Measurements from ENCODE around the gene B3GAT3.
"Not testable (repeated sequence)": the region's sequence is repeated elsewhere in the genome, so short reads cannot be mapped to it uniquely, and the experiment has no call there.

The B3GAT3 gene

DNA sequence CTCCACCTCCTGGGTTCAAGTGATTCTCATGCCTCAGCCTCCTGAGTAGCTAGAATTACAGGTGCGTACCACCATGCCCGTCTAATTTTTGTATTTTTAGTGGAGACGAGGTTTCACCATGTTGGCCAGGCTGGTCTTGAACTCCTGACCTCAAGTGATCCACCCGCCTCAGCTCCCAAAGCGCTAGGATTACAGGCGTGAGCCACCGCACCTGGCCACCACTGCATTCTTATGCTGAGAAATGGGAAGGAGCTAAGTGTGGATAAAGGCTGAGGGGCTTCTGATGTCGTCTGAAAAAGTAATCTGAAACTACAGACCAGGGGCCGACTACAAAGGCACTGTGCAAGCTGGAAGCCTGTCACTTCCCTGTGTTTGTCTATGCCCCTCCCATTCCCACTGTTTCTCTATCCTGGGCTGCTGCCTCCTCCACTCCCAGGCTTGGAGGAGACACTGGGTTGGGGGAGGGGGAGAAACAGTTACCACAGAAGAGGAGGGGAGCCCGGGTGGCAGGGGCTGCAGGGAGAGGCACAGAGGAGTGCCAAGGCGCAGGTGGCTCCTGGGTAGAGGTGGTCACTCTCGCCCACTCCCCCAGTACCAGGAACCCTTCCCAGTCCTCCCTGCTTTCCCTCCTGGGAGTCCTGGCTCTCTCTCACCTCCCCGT is 17.2 kb downstream of the B3GAT3 start:
- no peak for DNase-seq (ENCODE audit: extremely low read depth in 1 of 2, low read depth in 1 of 2)

DNA sequence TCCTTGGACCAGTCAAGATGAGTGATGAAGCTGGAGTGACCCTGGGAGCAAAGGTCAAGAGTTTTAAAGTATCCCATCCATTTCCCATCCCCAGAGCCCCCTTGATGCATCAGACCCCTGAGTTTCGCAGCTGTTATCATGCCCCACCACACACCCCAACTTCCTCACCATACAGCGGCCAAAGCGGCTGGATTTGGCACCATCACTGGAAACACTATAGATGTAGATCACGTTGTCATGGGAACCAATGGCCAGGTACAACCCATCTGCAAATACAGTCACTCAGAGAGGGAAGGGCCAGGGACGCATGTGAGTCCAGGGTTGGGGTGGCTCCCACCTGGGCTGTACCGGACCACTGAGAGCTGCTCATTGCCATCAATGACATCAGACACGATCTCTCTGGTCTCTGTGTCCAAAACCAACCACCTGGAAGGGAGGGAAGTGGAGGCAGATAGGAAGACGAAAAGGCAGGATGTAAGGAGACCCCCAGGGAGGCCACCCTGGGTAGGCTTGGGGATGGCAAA is 17.9 kb downstream of the B3GAT3 start:
- no peak for DNase-seq (ENCODE audit: extremely low read depth in 1 of 2, low read depth in 1 of 2)

DNA sequence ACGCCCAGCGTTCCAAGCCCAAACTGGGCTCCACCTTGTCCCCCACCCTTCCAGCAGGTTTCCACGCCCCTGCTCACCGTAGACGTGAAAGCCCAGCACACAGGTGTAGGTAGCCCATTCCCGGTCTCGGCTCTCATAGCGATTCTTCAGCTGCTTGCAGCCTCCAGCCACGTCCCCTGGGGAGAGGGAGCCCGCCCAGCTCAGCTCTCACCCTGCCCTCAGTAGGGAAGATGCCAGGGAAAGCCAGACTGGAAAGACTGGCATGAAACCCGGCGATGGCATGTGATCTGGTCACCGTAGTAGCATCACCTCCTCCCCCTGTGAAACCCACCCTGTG is 18.7 kb downstream of the B3GAT3 start:
- no peak for DNase-seq (ENCODE audit: extremely low read depth in 1 of 2, low read depth in 1 of 2)

DNA sequence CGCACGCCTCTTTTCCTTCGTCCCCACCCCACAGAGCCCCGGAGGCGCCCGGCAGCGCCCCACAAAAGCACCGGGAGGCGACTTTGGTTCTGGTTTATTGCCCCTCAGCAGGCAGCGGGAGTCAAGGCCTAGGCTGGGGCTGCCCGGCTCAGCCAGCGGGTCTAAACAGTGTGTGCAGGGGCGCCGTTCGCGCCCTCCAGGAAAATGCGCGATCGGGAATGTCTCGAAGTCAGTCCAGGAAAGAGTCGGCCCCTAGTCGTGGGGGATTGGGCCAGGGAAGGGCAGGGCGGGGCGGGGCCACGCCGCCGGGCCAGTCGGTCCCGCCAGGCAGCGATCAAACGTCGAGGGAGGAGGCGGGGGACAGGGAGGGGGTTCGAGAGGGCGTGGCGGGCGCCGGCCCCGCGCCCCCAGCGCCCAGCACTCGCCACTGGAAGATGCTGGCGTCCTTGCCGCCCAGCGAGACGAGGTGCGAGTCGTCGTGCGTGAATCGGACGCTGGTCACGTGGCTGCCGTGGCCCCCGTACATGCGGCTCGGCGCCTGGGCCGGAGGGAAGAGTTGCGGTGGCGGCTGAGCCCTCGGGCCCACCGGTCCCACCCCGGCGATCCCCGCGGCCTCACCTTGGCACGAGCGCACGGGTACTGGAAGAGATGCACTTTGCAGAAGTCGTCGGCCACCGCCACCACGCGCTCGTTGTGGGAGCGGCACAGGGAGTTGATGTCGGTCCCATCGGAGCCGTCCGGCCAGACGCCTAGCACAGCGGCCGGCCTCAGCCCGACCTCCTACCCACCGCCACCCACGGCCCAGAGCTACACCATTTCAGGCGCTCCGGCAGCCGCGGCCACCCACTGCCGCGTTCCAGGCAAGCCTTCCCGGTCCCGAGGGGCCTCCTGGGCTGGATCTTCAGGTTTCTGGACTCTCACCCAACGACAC is 19.4 kb downstream of the B3GAT3 start:
- no peak for DNase-seq (ENCODE audit: extremely low read depth in 1 of 2, low read depth in 1 of 2)

DNA sequence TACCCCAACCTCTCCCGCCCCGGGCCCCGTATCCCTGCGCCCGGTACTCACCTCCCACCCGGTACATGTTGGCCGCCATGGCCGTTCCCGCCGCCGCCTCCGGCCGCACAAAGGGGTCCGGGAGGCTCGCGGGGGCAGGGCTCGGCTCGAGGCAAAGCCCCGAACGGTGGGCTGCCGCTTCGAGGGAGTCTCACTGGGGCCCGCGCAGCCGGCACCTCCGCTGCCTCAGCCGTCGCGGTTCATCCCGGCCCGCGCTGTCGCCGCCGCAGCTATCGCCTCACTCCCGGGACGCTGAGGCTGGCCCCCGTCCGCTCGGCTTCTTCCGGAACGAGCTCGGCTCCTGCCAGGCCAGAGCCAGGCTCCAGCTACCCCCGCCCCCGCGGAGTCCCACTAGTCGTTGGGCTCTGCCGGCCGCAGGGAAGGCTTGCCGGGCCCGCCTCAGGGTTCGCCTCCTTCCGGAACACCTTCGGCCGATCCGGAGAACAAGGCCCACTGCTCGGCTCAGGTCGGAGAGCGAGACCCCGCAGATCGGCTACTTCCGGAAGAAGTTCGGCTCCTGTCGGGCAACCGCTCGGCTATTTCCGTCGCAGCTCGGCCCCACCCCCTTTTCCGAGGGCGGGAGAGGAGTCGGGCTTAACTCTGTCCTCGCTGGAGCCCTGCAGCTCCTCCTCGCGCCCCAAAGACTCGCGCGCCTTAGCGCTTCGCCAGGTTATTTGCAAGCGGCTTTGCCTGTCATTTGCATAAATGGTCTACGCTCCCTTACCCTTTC is 20.2 kb downstream of the B3GAT3 start, which contains the start of gene MTA2:
Gene MTA2 (minus strand): TSS at position 494 of the 769 bp plus-strand sequence. CDS start 415 bp downstream, at position 79.
- DNase-seq (ENCODE audit: extremely low read depth in 1 of 2, low read depth in 1 of 2): peak; percentile 98

DNA sequence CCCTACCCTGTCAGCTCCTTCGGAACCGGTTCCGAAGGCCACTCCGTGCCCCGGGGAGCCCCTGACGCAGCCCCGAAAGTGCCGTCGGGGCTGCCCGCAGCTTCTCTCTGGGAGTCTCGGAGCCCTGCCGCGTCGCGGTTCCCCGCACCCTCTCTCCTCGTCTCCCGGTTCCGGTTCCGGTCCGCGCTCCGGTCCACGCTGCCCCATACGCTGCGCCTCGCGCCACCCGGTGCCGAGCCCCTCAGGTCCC is 20.7 kb downstream of the B3GAT3 start:
- DNase-seq (ENCODE audit: extremely low read depth in 1 of 2, low read depth in 1 of 2): no peak

DNA sequence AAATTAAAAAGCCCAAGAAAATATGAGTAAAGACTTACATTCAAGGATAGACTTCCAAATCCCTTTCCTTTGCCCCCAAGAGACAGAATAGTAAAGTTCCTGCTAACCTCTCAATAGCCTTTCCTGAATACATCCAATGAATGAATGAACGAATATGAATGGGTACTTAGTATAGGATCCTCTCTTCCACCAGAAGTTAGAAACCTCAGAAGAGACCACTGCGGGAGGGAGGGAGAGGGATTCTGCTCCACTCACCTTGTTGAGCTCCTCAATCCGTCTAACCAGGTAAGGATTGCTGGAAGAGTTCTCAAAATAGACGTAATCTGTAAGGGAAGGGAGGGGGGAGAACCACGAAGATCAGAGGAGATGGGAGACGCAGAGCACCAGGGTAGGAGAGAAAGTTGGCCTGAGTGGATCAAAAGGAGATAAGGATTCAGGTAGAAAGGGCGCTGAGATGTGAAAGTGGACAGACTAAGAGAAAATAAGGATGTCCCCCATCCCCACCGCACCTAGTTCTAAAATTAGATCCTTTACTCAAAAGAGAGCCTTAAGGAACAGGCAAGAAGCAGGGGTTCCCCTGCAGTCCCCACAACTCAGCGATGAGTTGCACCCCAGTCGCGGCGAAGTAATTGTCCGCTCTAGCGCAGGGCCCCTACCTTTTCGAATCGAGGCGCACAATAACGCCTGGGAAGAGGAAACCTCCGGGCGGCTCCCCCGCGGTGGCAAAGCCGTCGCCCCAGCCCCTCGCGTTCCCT is 21.2 kb downstream of the B3GAT3 start:
- no peak for DNase-seq (ENCODE audit: extremely low read depth in 1 of 2, low read depth in 1 of 2)

DNA sequence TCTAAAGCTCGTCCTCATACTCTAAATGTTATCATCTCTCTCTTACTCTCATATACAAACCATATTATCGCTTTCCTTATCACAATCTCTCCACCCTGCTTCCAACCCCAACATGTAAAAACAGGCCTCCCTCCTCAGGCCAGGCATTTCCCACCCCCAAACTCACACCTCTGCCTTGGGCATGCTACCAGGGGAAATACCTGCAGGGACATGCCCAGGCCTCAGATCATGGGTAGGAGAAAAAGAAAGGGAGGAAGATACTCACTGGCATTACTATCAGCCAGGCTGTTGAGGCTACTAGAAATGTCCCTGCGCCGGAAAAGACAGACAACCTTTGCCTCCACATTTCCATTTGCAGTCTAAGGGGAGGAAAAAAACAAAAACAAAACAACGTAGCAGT is 21.9 kb downstream of the B3GAT3 start:
- no peak for DNase-seq (ENCODE audit: extremely low read depth in 1 of 2, low read depth in 1 of 2)

DNA sequence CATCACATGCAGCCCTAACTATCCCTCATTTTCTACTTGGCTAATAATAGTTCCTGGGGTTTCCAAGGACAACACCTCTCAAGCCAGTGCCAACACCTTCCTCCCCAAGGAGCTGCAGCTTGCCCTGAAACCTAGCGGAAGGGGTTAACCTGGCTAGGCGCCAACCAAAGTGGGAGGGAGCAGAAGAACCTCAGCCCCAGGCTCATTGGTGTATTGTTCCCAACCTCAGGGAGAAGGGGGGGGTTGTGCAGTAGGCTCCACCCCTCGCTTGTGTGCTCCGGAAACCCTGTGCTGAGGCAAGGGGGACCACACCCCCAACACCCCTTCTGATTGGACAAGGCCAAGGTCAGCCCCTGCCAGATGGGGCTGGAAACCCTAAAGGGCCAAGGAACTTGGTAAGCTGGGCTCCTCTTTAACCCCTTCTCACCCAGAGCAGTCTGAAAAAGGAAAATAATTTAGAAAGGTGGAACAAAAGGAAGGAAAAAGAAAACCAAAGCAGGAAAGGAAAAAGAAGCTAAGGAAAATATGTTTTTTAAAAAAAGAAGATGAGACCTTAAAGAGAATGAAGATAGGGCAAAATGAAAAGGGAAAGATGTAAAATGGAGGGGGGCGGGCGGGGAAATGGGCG is 22.6 kb downstream of the B3GAT3 start:
- peak; percentile 86 to 91 for DNase-seq (ENCODE audit: extremely low read depth in 1 of 2, low read depth in 1 of 2)

DNA sequence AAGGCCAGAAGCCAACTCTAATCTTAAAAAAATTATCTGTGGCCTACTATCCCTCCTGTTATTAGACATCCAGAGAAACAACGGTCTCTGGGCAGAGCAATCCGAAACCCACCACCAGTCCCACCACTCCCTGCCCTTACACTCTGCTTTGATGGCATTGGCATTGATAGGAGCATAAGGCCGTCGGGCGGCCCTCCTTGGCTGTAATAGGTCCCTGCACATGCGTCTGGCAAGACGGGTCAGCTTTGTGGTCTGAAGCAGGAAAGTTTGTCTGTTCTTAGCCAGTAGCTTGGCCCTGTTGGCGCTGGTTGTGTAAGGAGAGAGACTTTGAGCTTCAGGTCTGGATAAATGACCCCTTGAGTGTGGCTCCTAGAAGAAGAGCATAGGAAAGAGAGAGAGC is 26.7 kb downstream of the B3GAT3 start:
- no peak for DNase-seq (ENCODE audit: extremely low read depth in 1 of 2, low read depth in 1 of 2)

DNA sequence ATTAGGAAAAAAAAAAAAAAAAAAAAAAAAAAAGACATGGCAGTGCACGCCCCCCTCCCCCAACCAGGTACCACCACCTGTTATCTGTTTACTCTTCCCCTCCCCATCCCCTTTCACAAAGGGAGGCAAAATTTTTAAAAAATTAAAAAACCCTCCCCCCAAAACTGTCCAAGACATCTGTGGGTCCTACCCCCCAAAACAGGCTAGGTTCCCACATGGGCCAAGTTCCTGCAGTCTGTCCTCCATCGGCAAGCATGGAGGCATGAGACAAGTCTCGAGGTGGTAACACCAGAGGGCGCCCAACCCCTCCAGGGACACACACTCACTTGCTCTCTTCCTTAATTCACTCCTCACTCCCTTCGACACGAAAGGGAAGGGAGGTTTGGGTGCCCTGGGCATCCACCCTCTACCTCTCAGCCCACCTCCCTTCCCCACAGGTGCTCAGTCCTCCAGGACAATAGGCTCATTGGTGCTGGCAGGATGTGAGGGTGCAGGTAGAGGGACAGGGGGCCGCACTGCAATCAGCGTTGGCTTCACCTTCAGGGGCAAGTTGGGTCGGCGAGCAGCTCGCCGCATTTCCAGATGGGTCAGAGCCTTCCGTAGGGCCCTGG is 28.2 kb downstream of the B3GAT3 start:
- DNase-seq (ENCODE audit: extremely low read depth in 1 of 2, low read depth in 1 of 2): peak in 1 of 2 donors; percentile 64

DNA sequence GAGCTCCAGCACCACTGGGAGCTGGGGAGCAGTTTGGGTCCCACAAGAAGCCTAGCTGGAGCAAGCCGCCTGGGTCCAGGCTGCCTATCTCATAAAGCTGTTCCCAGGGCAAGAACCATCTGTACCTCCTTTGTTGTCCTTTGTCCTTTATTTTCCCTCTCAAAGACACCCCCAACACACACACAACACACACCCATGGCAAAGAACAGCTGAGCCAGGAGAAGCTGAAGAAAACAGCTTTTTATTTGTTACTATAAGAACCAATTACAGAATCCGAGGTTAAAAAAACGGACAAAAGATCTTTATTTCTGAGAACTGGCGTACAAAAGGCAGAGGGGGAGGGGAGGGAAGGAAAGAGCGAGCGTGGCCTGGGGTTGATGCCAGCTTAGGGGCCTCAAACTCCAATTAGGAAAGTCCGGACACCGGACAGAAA is 28.8 kb downstream of the B3GAT3 start:
- DNase-seq (ENCODE audit: extremely low read depth in 1 of 2, low read depth in 1 of 2): no peak

DNA sequence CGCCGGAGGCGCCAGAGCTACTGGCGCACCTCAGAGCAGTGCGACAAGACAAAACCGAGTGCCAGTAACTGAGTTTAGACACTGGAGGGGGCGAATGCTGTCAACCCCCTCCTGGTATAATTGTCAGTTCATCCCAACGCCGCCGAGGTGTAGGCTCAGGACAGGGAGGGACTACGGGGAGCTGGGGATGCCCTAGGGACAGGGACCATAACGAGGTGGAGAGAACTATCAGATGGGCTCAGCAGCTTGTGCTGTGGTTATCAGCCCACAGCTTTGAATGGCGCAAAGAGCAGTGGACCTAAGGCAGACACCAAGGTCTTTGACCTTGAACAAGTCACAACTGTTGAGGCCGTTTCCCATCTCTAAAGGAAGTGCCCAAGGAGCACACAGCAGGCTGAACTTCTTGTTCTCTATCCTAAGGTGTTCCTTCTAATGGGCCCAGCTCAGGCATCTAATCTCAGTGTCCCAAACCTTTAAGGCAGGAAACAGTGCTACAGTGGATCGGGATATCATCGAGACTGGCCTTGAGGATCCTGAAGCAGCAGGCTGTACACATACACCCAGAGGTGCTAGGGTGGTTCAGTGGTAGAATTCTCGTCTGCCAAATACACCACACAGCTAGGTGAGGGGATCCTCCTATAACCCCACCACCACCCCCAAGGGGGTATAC is 29.5 kb downstream of the B3GAT3 start:
- no peak for DNase-seq (ENCODE audit: extremely low read depth in 1 of 2, low read depth in 1 of 2)

DNA sequence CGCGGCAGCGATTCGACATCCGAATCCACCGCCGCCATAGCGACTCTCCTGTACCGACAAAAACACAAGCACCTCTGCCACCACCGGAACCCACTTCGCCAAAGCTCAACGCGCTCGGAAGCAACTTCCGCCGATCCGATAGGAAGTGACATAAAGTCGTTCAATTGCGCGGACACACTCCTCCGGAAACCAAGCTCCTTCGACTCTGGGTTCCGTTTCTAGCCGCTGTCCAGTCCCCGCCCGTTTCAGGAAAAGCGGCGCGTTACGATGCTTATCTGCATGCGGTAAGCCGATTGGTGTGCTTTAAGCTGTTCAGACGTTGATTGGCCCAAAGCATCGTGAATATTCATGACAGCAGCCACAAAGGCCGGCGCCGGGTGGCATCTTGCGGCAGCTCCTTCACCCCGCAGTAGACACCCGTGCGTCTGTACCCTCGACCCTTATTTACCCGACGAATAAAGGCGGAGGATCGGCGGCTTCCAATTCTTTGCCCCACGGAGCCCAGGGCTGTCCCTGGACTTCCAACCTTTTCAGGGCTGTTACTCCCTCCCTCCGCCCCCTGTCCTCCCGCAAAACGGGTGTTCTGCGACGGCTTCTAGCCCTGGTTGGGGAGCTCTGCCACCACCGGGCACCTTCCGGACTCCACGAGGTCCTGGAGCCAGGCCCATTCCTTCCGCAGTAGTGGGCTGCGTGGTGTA is 30.2 kb downstream of the B3GAT3 start, which contains the start of gene TUT1:
Gene TUT1 (minus strand): TSS at position 76 of the 698 bp plus-strand sequence. CDS start 38 bp downstream, at position 38.
- peak; percentile 85 to 95 for DNase-seq (ENCODE audit: extremely low read depth in 1 of 2, low read depth in 1 of 2)

DNA sequence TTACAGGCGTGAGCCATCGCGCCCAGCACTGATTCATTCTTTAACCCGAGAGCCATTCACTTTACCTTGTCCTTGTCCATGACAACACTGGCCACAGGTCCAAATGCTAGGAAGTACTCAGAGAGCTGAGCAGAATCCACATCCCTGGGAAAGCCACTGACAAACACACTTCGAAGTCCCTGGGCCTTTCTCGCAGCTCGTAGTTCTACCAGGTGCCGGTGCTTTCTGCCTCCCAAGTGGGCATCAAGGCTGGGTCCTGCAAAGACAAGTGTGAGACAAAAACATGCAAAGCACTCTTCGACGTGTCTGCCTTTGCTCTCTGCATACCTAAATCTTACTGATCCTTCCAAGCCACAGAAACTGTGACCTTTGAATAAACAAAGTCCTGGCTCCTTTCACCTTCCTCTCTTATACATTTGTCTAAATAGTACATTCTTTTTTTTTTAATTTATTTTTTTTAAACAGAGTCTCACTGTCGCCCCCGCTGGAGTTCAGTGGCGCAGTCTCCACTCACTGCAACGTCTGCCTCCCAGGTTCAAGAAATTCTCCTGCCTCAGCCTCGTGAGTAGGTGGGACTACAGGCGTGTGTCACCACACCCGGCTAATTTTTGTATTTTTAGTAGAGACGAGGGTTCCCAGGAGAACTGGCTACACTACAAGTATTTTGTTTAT is 32.7 kb downstream of the B3GAT3 start:
- DNase-seq (ENCODE audit: extremely low read depth in 1 of 2, low read depth in 1 of 2): no peak

DNA sequence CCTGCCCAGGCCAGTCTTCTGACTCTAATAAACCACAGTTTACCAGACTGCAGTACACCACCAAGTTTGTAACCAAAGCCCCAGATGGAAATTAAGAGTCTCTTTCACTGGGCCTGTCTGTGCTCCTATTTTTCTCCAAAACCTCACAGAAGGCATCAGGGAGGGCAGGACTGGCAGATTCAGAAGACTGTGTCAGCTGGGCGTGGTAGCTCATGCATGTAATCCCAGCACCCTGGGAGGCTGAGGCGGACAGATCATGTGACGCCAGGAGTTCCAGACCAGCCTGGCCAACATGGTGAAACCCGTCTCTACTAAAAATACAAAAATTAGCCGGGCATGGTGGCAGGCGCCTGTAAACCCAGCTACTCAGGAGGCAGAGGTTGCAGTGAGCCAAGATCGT is 36.4 kb downstream of the B3GAT3 start:
- not testable (repeated sequence) for DNase-seq (ENCODE audit: extremely low read depth in 1 of 2, low read depth in 1 of 2)

DNA sequence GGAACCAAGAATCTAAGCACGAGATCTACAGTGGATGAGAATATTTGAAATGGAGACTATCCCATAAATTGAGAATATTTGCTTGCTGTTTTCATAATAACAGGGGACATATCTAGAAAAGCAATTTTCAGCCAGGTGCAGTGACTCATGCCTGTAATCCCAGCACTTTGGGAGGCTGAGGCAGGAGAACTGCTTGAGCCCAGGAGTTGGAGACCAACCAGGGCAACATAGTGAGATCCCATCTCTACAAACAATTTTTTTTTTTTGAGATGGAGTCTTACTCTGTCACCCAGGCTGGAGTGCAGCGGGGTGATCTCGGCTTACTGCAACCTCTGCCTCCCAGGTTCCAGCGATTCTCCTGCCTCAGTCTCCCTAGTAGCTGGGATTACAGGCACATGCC is 40.1 kb downstream of the B3GAT3 start:
- DNase-seq (ENCODE audit: extremely low read depth in 1 of 2, low read depth in 1 of 2): not testable (repeated sequence)

Data from activated CD8-positive, alpha-beta memory T cell treated with anti-CD3 and anti-CD28 coated beads for 1 hour (primary cell).